ENCODE data around the gene DMAC1.

Gene DMAC1

GRCh38 chr9:7782400-7783120, 17.0 kb downstream of the DMAC1 start:
- DNase-seq (ENCODE audit: low spot score) = no peak

- DNase-seq (ENCODE audit: low spot score) = no peak
Observed at GRCh38 chr9:7780261-7780988, 19.2 kb downstream of the DMAC1 start.

DNA sequence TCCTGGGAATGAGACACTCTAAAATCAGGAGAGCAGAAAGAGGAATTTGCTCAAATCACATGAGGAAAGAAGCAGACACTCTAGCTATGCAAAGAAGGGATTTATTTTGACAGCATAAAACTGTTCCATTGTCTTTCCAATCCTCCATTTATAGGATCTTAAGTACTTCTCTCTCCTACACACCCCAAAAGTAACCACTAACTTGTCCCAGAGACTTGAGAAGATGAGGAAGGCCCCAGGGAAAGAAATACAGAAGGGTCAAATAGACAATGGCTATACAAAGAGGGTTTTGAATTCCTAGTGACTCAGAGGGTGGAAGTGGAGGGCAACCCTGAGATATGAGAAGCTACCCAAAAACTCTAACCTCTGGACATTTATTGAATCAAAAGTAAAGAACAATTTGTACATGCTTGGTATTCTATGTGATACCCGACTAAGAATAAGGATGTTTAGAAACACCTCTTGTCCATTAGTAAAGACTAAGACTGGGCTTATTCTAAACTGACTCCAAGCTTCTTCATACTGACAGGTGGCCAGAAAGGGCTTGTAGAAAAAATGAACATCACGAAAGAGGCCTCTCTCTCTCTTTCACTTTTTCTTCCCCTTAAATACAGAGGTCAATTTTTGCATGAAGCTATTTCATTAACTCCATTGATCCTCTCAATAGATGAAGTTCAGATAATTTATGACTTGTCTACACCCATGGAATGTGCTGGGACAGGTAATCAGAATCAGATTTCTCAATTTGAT, 20.6 kb downstream of the DMAC1 start:
- no peak for DNase-seq (ENCODE audit: low spot score)

- DNase-seq (ENCODE audit: low spot score) = no peak
Observed at GRCh38 chr9:7777771-7778170, 21.8 kb downstream of the DMAC1 start.

GRCh38 chr9:7770111-7770510, 29.5 kb downstream of the DMAC1 start:
- no peak for DNase-seq (ENCODE audit: low spot score)

GRCh38 chr9:7762600-7762999, 37.0 kb downstream of the DMAC1 start:
- DNase-seq (ENCODE audit: low spot score) = no peak

- DNase-seq (ENCODE audit: low spot score) = no peak
Observed at GRCh38 chr9:7760014-7760415, 39.6 kb downstream of the DMAC1 start.

DNA sequence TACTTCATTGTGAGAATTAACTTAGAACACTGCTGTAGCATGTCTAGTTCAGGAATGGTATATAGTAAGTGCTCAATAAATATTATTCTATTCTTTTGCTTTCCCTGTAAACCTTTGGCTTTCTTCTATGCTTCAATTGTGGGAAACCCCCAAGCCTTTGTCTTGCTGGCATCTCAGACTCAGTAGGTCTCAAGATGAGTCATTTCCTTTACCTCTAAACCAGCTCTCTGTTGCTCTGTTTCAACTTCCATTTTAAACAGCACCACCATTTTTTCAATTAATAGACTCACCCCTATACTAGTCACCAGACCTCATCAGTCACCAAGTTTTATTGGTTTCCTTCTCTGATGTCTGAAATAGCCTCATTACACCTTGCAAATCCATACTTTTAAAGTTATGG, 43.5 kb downstream of the DMAC1 start:
- no peak for DNase-seq (ENCODE audit: low spot score)

DNA sequence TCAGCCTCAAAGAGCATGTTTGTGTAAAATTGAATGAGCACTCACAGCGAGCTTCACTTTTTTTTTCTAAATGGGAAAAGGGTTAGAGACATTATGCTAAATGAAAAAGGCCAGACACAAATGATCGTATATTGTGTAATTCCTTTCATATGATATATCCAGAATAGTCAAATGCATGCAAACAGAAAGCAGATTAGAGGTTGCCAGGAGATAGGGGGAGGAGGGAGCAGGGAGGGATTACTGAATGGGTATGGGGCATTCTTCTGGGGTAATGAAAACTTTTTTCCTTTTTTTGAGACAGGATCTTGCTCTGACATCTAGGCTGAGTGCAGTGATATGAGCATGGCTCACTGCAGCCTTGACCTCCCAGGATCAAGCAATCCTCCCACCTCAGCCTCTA, 47.1 kb downstream of the DMAC1 start:
- no peak for DNase-seq (ENCODE audit: low spot score)

Measured in germinal center (tissue), 1 donor.